22Rv1 (cell line): ENCODE measurements around the gene P2RY8.

Source experiments
- ZFX ChIP-seq: fragments of 450-650 bp; IDR thresholded peaks from 2 replicates; pipeline ENCODE4 v1.6.1; 2017; ENCODE audit warnings: antibody characterized with exemption, borderline replicate concordance
- TF ChIP-seq, protein P1 (sequence below): fragments of 450-650 bp; IDR thresholded peaks from 2 replicates; pipeline ENCODE4 v1.5.1; 2017; ENCODE audit warnings: mild to moderate bottlenecking

DNA sequence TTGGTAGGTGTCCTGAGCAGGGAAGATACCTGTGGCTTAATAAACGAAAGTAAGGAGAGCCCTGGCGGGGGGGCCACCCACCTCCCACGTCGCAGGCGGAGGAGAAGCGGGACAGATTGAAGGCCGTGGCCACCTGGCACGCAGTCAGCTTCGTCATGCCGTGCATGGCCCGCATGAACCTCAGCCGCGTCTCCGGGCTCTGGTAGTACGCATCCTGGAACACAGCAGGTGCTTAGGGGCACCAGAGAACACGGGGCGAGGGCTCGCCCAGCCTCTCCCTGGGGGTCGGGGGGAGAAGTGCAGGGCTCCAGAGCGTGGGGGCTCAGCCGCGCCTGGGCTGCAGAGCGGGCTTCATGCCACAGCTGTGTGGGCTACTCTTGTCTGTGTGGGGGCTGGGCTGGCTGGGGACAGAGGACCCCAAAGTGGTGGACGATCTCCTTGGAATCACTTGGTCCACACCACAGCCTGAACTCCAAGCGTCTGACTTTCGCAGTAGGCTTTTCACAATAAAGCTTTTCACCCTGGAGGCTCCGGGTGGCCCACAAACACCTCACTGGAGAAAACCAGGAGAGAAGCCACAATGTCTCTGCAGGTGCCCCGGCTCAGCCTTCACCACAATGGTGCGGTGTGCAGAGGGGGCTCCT, 118.0 kb downstream of the P2RY8 start:
- TF ChIP-seq, protein P1, sequence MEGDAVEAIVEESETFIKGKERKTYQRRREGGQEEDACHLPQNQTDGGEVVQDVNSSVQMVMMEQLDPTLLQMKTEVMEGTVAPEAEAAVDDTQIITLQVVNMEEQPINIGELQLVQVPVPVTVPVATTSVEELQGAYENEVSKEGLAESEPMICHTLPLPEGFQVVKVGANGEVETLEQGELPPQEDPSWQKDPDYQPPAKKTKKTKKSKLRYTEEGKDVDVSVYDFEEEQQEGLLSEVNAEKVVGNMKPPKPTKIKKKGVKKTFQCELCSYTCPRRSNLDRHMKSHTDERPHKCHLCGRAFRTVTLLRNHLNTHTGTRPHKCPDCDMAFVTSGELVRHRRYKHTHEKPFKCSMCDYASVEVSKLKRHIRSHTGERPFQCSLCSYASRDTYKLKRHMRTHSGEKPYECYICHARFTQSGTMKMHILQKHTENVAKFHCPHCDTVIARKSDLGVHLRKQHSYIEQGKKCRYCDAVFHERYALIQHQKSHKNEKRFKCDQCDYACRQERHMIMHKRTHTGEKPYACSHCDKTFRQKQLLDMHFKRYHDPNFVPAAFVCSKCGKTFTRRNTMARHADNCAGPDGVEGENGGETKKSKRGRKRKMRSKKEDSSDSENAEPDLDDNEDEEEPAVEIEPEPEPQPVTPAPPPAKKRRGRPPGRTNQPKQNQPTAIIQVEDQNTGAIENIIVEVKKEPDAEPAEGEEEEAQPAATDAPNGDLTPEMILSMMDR = no peak
- no peak for TF ChIP-seq ZFX
